Hepatocyte (in vitro differentiated cells): Measurements from ENCODE around the gene APOA4. TPM values are rescaled to one million over a fixed set of nuclear protein-coding genes. Genes with fewer than 3 reads are reported as not detected.

ENCODE experiments used
- DNase-seq: peaks from one replicate; pipeline ENCODE4 v3.0.0-alpha.2; 2016; ENCODE audit warnings: low spot score
- H2AFZ ChIP-seq: fragments of 200-600 bp; sonication (generic); 2 replicates; pipeline ENCODE4 v1.6.0; 2016; ENCODE audit warnings: antibody characterized with exemption, mild to moderate bottlenecking
- H3K27ac ChIP-seq: fragments of 200-600 bp; sonication (generic); 2 replicates; pipeline ENCODE4 v1.5.1; 2016; ENCODE audit warnings: mild to moderate bottlenecking
- H3K27me3 ChIP-seq: fragments of 200-600 bp; sonication (generic); 2 replicates; pipeline ENCODE4 v1.6.1; 2016
- H3K36me3 ChIP-seq: fragments of 200-600 bp; sonication (generic); replicated peaks from 2 replicates; pipeline ENCODE4 v1.5.1; 2016; ENCODE audit warnings: low read depth; ENCODE audit not compliant: insufficient read depth
- H3K4me1 ChIP-seq: fragments of 200-600 bp; sonication (generic); 2 replicates; pipeline ENCODE4 v1.5.1; 2016; ENCODE audit warnings: mild to moderate bottlenecking, moderate library complexity; ENCODE audit not compliant: insufficient read depth
- H3K4me2 ChIP-seq: fragments of 200-600 bp; sonication (generic); 2 replicates; pipeline ENCODE4 v1.6.0; 2016
- H3K4me3 ChIP-seq: fragments of 200-600 bp; sonication (generic); 2 replicates; pipeline ENCODE4 v1.5.1; 2016; ENCODE audit warnings: mild to moderate bottlenecking
- H3K79me2 ChIP-seq: fragments of 200-600 bp; sonication (generic); 2 replicates; pipeline ENCODE4 v1.6.0; 2017; ENCODE audit warnings: mild to moderate bottlenecking
- H3K9me2 ChIP-seq: fragments of 200-600 bp; sonication (generic); replicated peaks from 2 replicates; pipeline ENCODE4 v1.6.0; 2017; ENCODE audit warnings: mild to moderate bottlenecking; ENCODE audit not compliant: insufficient read depth
- H3K9me3 ChIP-seq: fragments of 200-600 bp; sonication (generic); 2 replicates; pipeline ENCODE4 v1.5.1; 2016; ENCODE audit warnings: low read depth, mild to moderate bottlenecking
- H4K20me1 ChIP-seq: fragments of 200-600 bp; sonication (generic); 2 replicates; pipeline ENCODE4 v1.6.0; 2016; ENCODE audit warnings: mild to moderate bottlenecking; ENCODE audit not compliant: insufficient read depth, poor library complexity, severe bottlenecking
- EZH2 ChIP-seq: fragments of 200-600 bp; sonication (generic); IDR thresholded peaks from 2 replicates; pipeline ENCODE4 v1.6.1; 2016; ENCODE audit warnings: antibody characterized with exemption, mild to moderate bottlenecking, borderline replicate concordance
- EZH2phosphoT487 ChIP-seq: fragments of 200-600 bp; sonication (generic); IDR thresholded peaks from one replicate; pipeline ENCODE4 v1.6.1; 2018; ENCODE audit warnings: antibody characterized with exemption, mild to moderate bottlenecking, low read depth, moderate library complexity; ENCODE audit not compliant: unreplicated experiment, severe bottlenecking
- WGBS: methylation state at CpG from one replicate; pipeline ENCODE4 v1.1.6; 2016; ENCODE audit warnings: low lambda C conversion rate; ENCODE audit errors: missing lambda C conversion rate; 5-methylcytosine and 5-hydroxymethylcytosine counted together
- polyA plus RNA-seq: library from polyadenylated mRNA; unstranded; fragments of >200 nt; fragmentation: Nextera tagmentation; extraction: Ambion mirVana; gene quantifications from 2 replicates; pipeline ENCODE4 v1.2.1, GENCODE V29; 2016
- total RNA-seq: library from RNA; depleted of rRNA; stranded (reverse); fragments of >200 nt; gene quantifications from 2 replicates; pipeline ENCODE4 v1.2.3, GENCODE V29; 2014
- TF ChIP-seq, protein P1 (sequence below): fragments of 200-600 bp; sonication (generic); IDR thresholded peaks from 2 replicates; pipeline ENCODE4 v1.5.1; 2016; ENCODE audit warnings: antibody characterized with exemption, mild to moderate bottlenecking; ENCODE audit not compliant: poor library complexity

APOA4 gene
- total and polyA plus RNA-seq, 2 experiments from 2014 or later = 810 to 1,133 TPM

DNA sequence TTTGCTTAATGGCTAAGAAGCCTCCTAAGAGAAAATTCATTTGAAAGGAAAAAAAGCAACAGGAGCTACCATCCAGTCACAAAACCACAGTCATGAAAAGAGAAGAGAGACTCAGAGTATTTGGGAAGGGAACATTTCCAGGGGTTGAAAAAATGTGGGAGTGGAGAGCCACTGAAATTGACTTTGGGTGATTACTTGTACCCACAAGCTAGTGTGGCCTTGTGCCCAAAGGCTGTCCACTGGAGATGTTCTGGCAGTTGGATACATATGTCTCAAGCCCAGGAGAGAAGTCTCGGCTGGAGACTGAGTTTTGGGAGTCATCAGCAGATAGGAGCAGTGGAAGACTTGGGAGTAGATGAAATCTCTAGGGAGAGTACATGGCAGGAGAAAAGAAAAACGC is 28.3 kb downstream of the APOA4 start:
- no peaks in the 10 kb centered on the region for H3K9me2 ChIP-seq
- no peaks in the 10 kb centered on the region for H3K4me1 ChIP-seq
- no peak overlapping the region for H2AFZ ChIP-seq
- no peaks in the 10 kb centered on the region for H4K20me1 ChIP-seq
- H3K27me3 ChIP-seq = no peaks in the 10 kb centered on the region
- no peak overlapping the region for H3K4me3 ChIP-seq
- WGBS = 89% methylated on average over 2 of the region's 2 CpGs
- TF ChIP-seq, protein P1, sequence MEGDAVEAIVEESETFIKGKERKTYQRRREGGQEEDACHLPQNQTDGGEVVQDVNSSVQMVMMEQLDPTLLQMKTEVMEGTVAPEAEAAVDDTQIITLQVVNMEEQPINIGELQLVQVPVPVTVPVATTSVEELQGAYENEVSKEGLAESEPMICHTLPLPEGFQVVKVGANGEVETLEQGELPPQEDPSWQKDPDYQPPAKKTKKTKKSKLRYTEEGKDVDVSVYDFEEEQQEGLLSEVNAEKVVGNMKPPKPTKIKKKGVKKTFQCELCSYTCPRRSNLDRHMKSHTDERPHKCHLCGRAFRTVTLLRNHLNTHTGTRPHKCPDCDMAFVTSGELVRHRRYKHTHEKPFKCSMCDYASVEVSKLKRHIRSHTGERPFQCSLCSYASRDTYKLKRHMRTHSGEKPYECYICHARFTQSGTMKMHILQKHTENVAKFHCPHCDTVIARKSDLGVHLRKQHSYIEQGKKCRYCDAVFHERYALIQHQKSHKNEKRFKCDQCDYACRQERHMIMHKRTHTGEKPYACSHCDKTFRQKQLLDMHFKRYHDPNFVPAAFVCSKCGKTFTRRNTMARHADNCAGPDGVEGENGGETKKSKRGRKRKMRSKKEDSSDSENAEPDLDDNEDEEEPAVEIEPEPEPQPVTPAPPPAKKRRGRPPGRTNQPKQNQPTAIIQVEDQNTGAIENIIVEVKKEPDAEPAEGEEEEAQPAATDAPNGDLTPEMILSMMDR = no peak
- TF ChIP-seq EZH2 (no peak), EZH2phosphoT487 (no peak)
- H3K27ac ChIP-seq = no peak overlapping the region
- no peak overlapping the region for H3K4me2 ChIP-seq
- no peaks in the 10 kb centered on the region for H3K36me3 ChIP-seq
- no peaks in the 10 kb centered on the region for H3K9me3 ChIP-seq
- no peaks in the 10 kb centered on the region for H3K79me2 ChIP-seq
- DNase-seq = no peak

- Histone ChIP-seq H3K4me1 (peaks cover 2% of the 10 kb centered on the region), H4K20me1 (no peaks in the 10 kb centered on the region), H3K4me3 (no peak overlapping the region), H3K9me2 (no peaks in the 10 kb centered on the region), H3K36me3 (no peaks in the 10 kb centered on the region), H3K79me2 (no peaks in the 10 kb centered on the region), H3K4me2 (no peak overlapping the region), H3K27me3 (no peaks in the 10 kb centered on the region), H2AFZ (peak overlapping the region; percentile 26), H3K27ac (no peak overlapping the region), H3K9me3 (no peaks in the 10 kb centered on the region)
- DNase-seq = no peak
- WGBS = 100% methylated on average over 1 of the region's 1 CpG
- TF ChIP-seq, protein P1 = no peak
- no peak for TF ChIP-seq EZH2phosphoT487
- TF ChIP-seq EZH2 = no peak
These were observed 29.4 kb downstream of the APOA4 start for GRCh38 chr11:116793772-116794097.

DNA sequence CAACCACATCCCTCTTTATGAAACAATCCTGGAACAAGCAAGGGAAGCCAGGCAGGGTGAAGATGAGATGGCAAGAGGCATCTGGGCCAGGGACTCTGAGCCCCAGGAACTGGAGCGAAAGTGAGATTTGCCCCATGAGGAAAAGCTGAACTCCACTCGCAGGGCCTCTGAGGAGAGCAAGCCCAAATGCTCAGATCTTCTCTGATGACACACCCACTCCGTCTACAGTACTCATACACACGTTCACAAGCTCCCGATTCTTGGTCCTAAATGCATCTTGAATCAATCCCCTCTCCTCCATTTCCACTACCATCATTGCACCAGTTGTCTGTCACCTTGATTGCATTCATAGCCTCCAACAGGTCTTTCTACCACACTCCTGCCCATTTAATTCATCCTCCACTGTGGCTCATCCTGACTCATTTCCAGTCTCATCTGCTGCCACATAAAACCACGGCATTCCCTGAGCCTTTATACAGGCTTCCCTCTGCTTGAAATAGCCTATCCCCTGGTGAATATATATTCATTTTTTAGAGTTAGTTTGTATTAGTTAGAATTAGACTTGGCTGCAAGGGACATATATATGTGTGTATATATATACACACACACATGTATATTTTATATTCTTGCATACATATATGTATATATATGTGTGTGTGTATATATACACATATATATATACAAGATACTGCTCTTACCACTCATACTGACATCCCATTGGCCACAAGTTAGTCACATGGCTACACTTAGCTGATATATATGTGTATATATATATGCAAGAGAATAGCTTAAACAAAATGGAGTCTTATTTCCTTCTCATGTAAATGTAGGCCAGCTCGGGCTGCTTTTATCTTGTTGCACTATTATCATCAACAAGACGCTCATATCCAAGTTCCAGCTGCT is 30.0 kb downstream of the APOA4 start:
- TF ChIP-seq, protein P1 = no peak
- TF ChIP-seq EZH2phosphoT487 (no peak), EZH2 (no peak)
- H3K4me2 ChIP-seq = no peak overlapping the region
- no peak overlapping the region for H3K27ac ChIP-seq
- H3K27me3 ChIP-seq = no peaks in the 10 kb centered on the region
- WGBS = 85% methylated on average over 8 of the region's 8 CpGs
- no peaks in the 10 kb centered on the region for H3K79me2 ChIP-seq
- no peaks in the 10 kb centered on the region for H3K9me3 ChIP-seq
- no peaks in the 10 kb centered on the region for H3K36me3 ChIP-seq
- H3K4me1 ChIP-seq = peaks cover 7% of the 10 kb centered on the region
- no peak for DNase-seq
- H2AFZ ChIP-seq = peak overlapping the region; percentile 26
- H4K20me1 ChIP-seq = no peaks in the 10 kb centered on the region
- no peaks in the 10 kb centered on the region for H3K9me2 ChIP-seq
- H3K4me3 ChIP-seq = no peak overlapping the region
